ENCODE data around the gene TRPM3. TPM values are rescaled to one million over a fixed set of nuclear protein-coding genes. Genes with fewer than 3 reads are reported as not detected.

TRPM3 gene
- total RNA-seq (1 to 10 TPM; 1.2 to 2.2 (median 1.7) TPM), polyA plus RNA-seq (0.38 TPM)
- long read RNA-seq, donor 1, partial matches to known transcripts = 0 of 10 reads
- long read RNA-seq, donor 1, other reads (novel, unspliced or antisense) = 10 of 10 reads
- long read RNA-seq, donor 2 = 0 reads
- long read RNA-seq, donor 3, partial matches to known transcripts = 0 of 5 reads
- long read RNA-seq, donor 3, other reads (novel, unspliced or antisense) = 5 of 5 reads
- long read RNA-seq, donor 4, partial matches to known transcripts = 0 of 1 reads
- long read RNA-seq, donor 4, other reads (novel, unspliced or antisense) = 1 of 1 reads

GRCh38 chr9:71121275-71122021 is at the start of gene TRPM3:
TSS of gene TRPM3 (minus strand) at chr9:71121621. CDS start at chr9:71121354, 267 bp downstream.
- Histone ChIP-seq H3K4me3 (ENCODE audit: low read length) (no peak within 1 kb of the TSS), H3K27ac (ENCODE audit: low read length) (no peak within 1 kb of the TSS), H3K9me3 (ENCODE audit: control insufficient read depth, low read length) (no peaks in the 10 kb centered on the region), H3K27me3 (ENCODE audit: control insufficient read depth, insufficient read depth) (no peaks in the 10 kb centered on the region), H3K4me1 (ENCODE audit: control insufficient read depth, insufficient read depth, low read length) (peaks cover 2% of the 10 kb centered on the region)
- intact Hi-C loops (cut with DNase I) = no loop called here
- ATAC-seq = no peak
- 3% methylated on average over 19 of the region's 19 CpGs for WGBS
- DNase-seq = peak in 1 of 3 donors; percentile 35

GRCh38 chr9:71168418-71168817 is 47.0 kb upstream of the TRPM3 start:
- H3K4me1 ChIP-seq (ENCODE audit: control insufficient read depth, insufficient read depth, low read length) = no peaks in the 10 kb centered on the region
- intact Hi-C loops (cut with DNase I) = loop anchor here in 1 of 4 donors (10.0 kb wide), 1 partner anchor 64 kb away; no protein-coding TSS in a partner anchor
- H3K27ac ChIP-seq (ENCODE audit: low read length) = no peak overlapping the region
- H3K4me3 ChIP-seq (ENCODE audit: low read length) = no peak overlapping the region
- no peaks in the 10 kb centered on the region for H3K27me3 ChIP-seq (ENCODE audit: control insufficient read depth, insufficient read depth)
- DNase-seq (no peak), ATAC-seq (no peak)
- no peaks in the 10 kb centered on the region for H3K9me3 ChIP-seq (ENCODE audit: control insufficient read depth, low read length)

- Histone ChIP-seq H3K4me3 (ENCODE audit: low read length) (no peak overlapping the region), H3K9me3 (ENCODE audit: control insufficient read depth, low read length) (no peaks in the 10 kb centered on the region), H3K27me3 (ENCODE audit: control insufficient read depth, insufficient read depth) (no peaks in the 10 kb centered on the region), H3K27ac (ENCODE audit: low read length) (no peak overlapping the region), H3K4me1 (ENCODE audit: control insufficient read depth, insufficient read depth, low read length) (no peaks in the 10 kb centered on the region)
- intact Hi-C loops (cut with DNase I) = loop anchor here in 1 of 4 donors (10.0 kb wide), 1 partner anchor 57 kb away; no protein-coding TSS in a partner anchor
- 84% methylated on average over 2 of the region's 2 CpGs for WGBS
- ATAC-seq (no peak), DNase-seq (no peak)
Measured at GRCh38 chr9:71162126-71162525, 40.7 kb upstream of the TRPM3 start.

- Histone ChIP-seq H3K9me3 (ENCODE audit: control insufficient read depth, low read length) (no peaks in the 10 kb centered on the region), H3K27ac (ENCODE audit: low read length) (no peak overlapping the region), H3K4me3 (ENCODE audit: low read length) (no peak overlapping the region), H3K27me3 (ENCODE audit: control insufficient read depth, insufficient read depth) (no peaks in the 10 kb centered on the region), H3K4me1 (ENCODE audit: control insufficient read depth, insufficient read depth, low read length) (no peaks in the 10 kb centered on the region)
- intact Hi-C loops (cut with DNase I) = no loop called here
- WGBS = 81% methylated on average over 1 of the region's 1 CpG
- DNase-seq = no peak
- no peak for ATAC-seq
Measured at GRCh38 chr9:71157731-71158130, 36.3 kb upstream of the TRPM3 start.

- Histone ChIP-seq H3K4me3 (ENCODE audit: low read length) (no peak overlapping the region), H3K4me1 (ENCODE audit: control insufficient read depth, insufficient read depth, low read length) (no peaks in the 10 kb centered on the region), H3K27me3 (ENCODE audit: control insufficient read depth, insufficient read depth) (no peaks in the 10 kb centered on the region), H3K9me3 (ENCODE audit: control insufficient read depth, low read length) (no peaks in the 10 kb centered on the region), H3K27ac (ENCODE audit: low read length) (no peak overlapping the region)
- intact Hi-C loops (cut with DNase I) = no loop called here
- no peak for DNase-seq
- no peak for ATAC-seq
- 15% methylated on average over 2 of the region's 2 CpGs for WGBS
Measured at GRCh38 chr9:71147368-71147767, 25.9 kb upstream of the TRPM3 start.

GRCh38 chr9:71146511-71146910 is 25.1 kb upstream of the TRPM3 start:
- intact Hi-C loops (cut with DNase I) = no loop called here
- ATAC-seq = no peak
- 65% methylated on average over 1 of the region's 1 CpG for WGBS

GRCh38 chr9:71145179-71145578 is 23.8 kb upstream of the TRPM3 start:
- Histone ChIP-seq H3K9me3 (ENCODE audit: control insufficient read depth, low read length) (no peaks in the 10 kb centered on the region), H3K27ac (ENCODE audit: low read length) (no peak overlapping the region), H3K4me1 (ENCODE audit: control insufficient read depth, insufficient read depth, low read length) (no peaks in the 10 kb centered on the region), H3K27me3 (ENCODE audit: control insufficient read depth, insufficient read depth) (no peaks in the 10 kb centered on the region), H3K4me3 (ENCODE audit: low read length) (no peak overlapping the region)
- no peak for DNase-seq
- intact Hi-C loops (cut with DNase I) = no loop called here
- ATAC-seq = no peak
- whole genome bisulfite sequencing = 4% methylated on average over 1 of the region's 1 CpG

More at GRCh38 chr9:71146511-71146910, 25.1 kb upstream of the TRPM3 start:
- Histone ChIP-seq H3K4me3 (ENCODE audit: low read length) (no peak overlapping the region), H3K9me3 (ENCODE audit: control insufficient read depth, low read length) (no peaks in the 10 kb centered on the region), H3K27me3 (ENCODE audit: control insufficient read depth, insufficient read depth) (no peaks in the 10 kb centered on the region), H3K27ac (ENCODE audit: low read length) (no peak overlapping the region), H3K4me1 (ENCODE audit: control insufficient read depth, insufficient read depth, low read length) (no peaks in the 10 kb centered on the region)
- DNase-seq = no peak

- WGBS = 62% methylated on average over 2 of the region's 2 CpGs
- DNase-seq (no peak), ATAC-seq (no peak)
- Histone ChIP-seq H3K4me3 (ENCODE audit: low read length) (no peak overlapping the region), H3K27ac (ENCODE audit: low read length) (no peak overlapping the region), H3K27me3 (ENCODE audit: control insufficient read depth, insufficient read depth) (no peaks in the 10 kb centered on the region), H3K9me3 (ENCODE audit: control insufficient read depth, low read length) (no peaks in the 10 kb centered on the region), H3K4me1 (ENCODE audit: control insufficient read depth, insufficient read depth, low read length) (no peaks in the 10 kb centered on the region)
- intact Hi-C loops (cut with DNase I) = no loop called here
Measured at GRCh38 chr9:71144495-71144894, 23.1 kb upstream of the TRPM3 start.

- intact Hi-C loops (cut with DNase I) = no loop called here
- DNase-seq (no peak), ATAC-seq (no peak)
- Histone ChIP-seq H3K27ac (ENCODE audit: low read length) (no peak overlapping the region), H3K4me1 (ENCODE audit: control insufficient read depth, insufficient read depth, low read length) (no peaks in the 10 kb centered on the region), H3K4me3 (ENCODE audit: low read length) (no peak overlapping the region), H3K9me3 (ENCODE audit: control insufficient read depth, low read length) (no peaks in the 10 kb centered on the region), H3K27me3 (ENCODE audit: control insufficient read depth, insufficient read depth) (no peaks in the 10 kb centered on the region)
- 77% methylated on average over 6 of the region's 6 CpGs for WGBS
Measured at GRCh38 chr9:71136696-71137095, 15.3 kb upstream of the TRPM3 start.

GRCh38 chr9:71131145-71131544 is 9.7 kb upstream of the TRPM3 start:
- DNase-seq = no peak
- Histone ChIP-seq H3K4me1 (ENCODE audit: control insufficient read depth, insufficient read depth, low read length) (no peaks in the 10 kb centered on the region), H3K27me3 (ENCODE audit: control insufficient read depth, insufficient read depth) (no peaks in the 10 kb centered on the region), H3K4me3 (ENCODE audit: low read length) (no peak overlapping the region), H3K9me3 (ENCODE audit: control insufficient read depth, low read length) (no peaks in the 10 kb centered on the region), H3K27ac (ENCODE audit: low read length) (no peak overlapping the region)
- 81% methylated on average over 3 of the region's 3 CpGs for WGBS
- intact Hi-C loops (cut with DNase I) = no loop called here
- ATAC-seq = no peak

- H3K4me3 ChIP-seq (ENCODE audit: low read length) = no peak overlapping the region
- WGBS = 99% methylated on average over 4 of the region's 4 CpGs
- DNase-seq (no peak), ATAC-seq (no peak)
- H3K27me3 ChIP-seq (ENCODE audit: control insufficient read depth, insufficient read depth) = no peaks in the 10 kb centered on the region
- H3K9me3 ChIP-seq (ENCODE audit: control insufficient read depth, low read length) = no peaks in the 10 kb centered on the region
- intact Hi-C loops (cut with DNase I) = no loop called here
- H3K4me1 ChIP-seq (ENCODE audit: control insufficient read depth, insufficient read depth, low read length) = no peaks in the 10 kb centered on the region
- H3K27ac ChIP-seq (ENCODE audit: low read length) = no peak overlapping the region
Measured at GRCh38 chr9:71130521-71130920, 9.1 kb upstream of the TRPM3 start.

All from right cardiac atrium (tissue), 5 donors.